CD4-positive, alpha-beta T cell (primary cell): ENCODE data around the gene PHF12. TPM values are rescaled to one million over a fixed set of nuclear protein-coding genes. Genes with fewer than 3 reads are reported as not detected.

Experiments
- ATAC-seq: fragments of 200-7000 bp; cut with Tn5 transposase; one replicate; pipeline ENCODE4 v1.10.0; 2022; ENCODE audit warnings: mild to moderate bottlenecking; ENCODE audit not compliant: poor library complexity
- CTCF ChIA-PET: fragments of 350-600 bp; sonication (Branson Sonifier 250); formaldehyde crosslinking; loops from one replicate; lab custom pipeline; 2021; ENCODE audit warnings: antibody characterized with exemption, inconsistent platforms; lab: Charles Lee
- POLR2A ChIA-PET: fragments of 350-600 bp; sonication (Branson Sonifier 250); formaldehyde crosslinking; loops from one replicate; lab custom pipeline; 2021; ENCODE audit warnings: antibody characterized with exemption, inconsistent platforms; lab: Charles Lee
- DNase-seq, 14 experiments: peaks; one replicate each; pipeline ENCODE4 v3.0.0-alpha.2; 2013 to 2020; ENCODE audit warnings: mixed read lengths in 2 of 14
- H3K27ac ChIP-seq, 2 donors: one replicate each; pipeline versions ENCODE4 v1.5.1 to v1.7.0; 2013; ENCODE audit warnings: low read length in 2 of 2, low read depth in 1 of 2, mild to moderate bottlenecking in 1 of 2
- H3K27me3 ChIP-seq, 2 experiments: 1 replicate in 1 of 2; 2 replicates in 1 of 2; pipeline versions ENCODE4 v1.6.1 to v1.7.0; 2013; ENCODE audit warnings: low read length in 2 of 2, control low read depth in 1 of 2, mild to moderate bottlenecking in 1 of 2, moderate library complexity in 1 of 2; ENCODE audit not compliant: insufficient read depth in 2 of 2, control insufficient read depth in 1 of 2
- H3K36me3 ChIP-seq: one replicate; pipeline ENCODE4 v1.6.1; 2013; ENCODE audit warnings: low read length, control low read depth; ENCODE audit not compliant: insufficient read depth
- H3K4me1 ChIP-seq: one replicate; pipeline ENCODE4 v1.6.1; 2013; ENCODE audit warnings: low read length, control low read depth; ENCODE audit not compliant: insufficient read depth
- H3K4me3 ChIP-seq: one replicate; pipeline ENCODE4 v1.5.1; 2013; ENCODE audit warnings: mild to moderate bottlenecking, low read length, moderate library complexity
- H3K9me3 ChIP-seq, 2 experiments: 1 replicate in 1 of 2; 2 replicates in 1 of 2; pipeline versions ENCODE4 v1.6.1 to v1.7.0; 2013; ENCODE audit warnings: low read length in 2 of 2, mild to moderate bottlenecking in 2 of 2, control low read depth in 1 of 2, moderate library complexity in 1 of 2; ENCODE audit not compliant: control insufficient read depth in 1 of 2, insufficient read depth in 1 of 2
- H3K27ac Mint-ChIP-seq: one replicate; pipeline ENCODE4 v1.8.0; 2020; ENCODE audit warnings: mixed read lengths
- H3K27me3 Mint-ChIP-seq: one replicate; pipeline ENCODE4 v1.8.0; 2021; ENCODE audit warnings: mixed read lengths
- H3K36me3 Mint-ChIP-seq: one replicate; pipeline ENCODE4 v1.8.0; 2021; ENCODE audit warnings: low read depth, mixed read lengths
- H3K4me1 Mint-ChIP-seq: one replicate; pipeline ENCODE4 v1.8.0; 2021; ENCODE audit warnings: low read depth, mixed read lengths
- H3K4me3 Mint-ChIP-seq: one replicate; pipeline ENCODE4 v1.8.0; 2020; ENCODE audit warnings: mild to moderate bottlenecking, mixed read lengths
- H3K9me3 Mint-ChIP-seq: one replicate; pipeline ENCODE4 v1.8.0; 2020; ENCODE audit warnings: mixed read lengths
- CTCF ChIP-seq: fragments of 200-600 bp; IDR thresholded peaks from one replicate; pipeline ENCODE4 v1.8.0; 2022; ENCODE audit warnings: antibody characterized with exemption, mild to moderate bottlenecking
- intact Hi-C, 2 experiments: fragments of 100-400 bp; cut with DNase I in 1 of 2; cut with micrococcal nuclease in 1 of 2; formaldehyde crosslinking; loops; one replicate each; pipeline versions ENCODE4 v1.15.1 to v1.9.0; 2023 to 2025; cut with DNase I, micrococcal nuclease
- total RNA-seq, 174 experiments: library from RNA in 2 of 174; stranded (reverse) in 2 of 174; gene quantifications; one replicate each; pipeline ENCODE4 v1.2.3 and lab custom pipeline; 2021 to 2026

The PHF12 gene
- total RNA-seq, 2 experiments from 2014 or later: 232 to 247 TPM

- Histone ChIP-seq H3K27me3 (no peaks in the 10 kb centered on the region), H3K27ac (no peak overlapping the region), H3K9me3 (no peaks in the 10 kb centered on the region), H3K4me3 (no peak overlapping the region), H3K36me3 (no peaks in the 10 kb centered on the region), H3K4me1 (peaks cover 21% of the 10 kb centered on the region)
- ChIA-PET POLR2A (interaction anchor here (0.6 kb wide), 1 partner anchor 64 kb away, joined by 4 read pairs; no protein-coding TSS in a partner anchor), CTCF (interaction anchor here (1.0 kb wide), 1 partner anchor 168 kb away, joined by 3 read pairs; no protein-coding TSS in a partner anchor)
- DNase-seq: no peak
- Mint-ChIP-seq H3K36me3 (no peaks in the 10 kb centered on the region), H3K27me3 (no peaks in the 10 kb centered on the region), H3K27ac (no peak overlapping the region), H3K4me3 (no peak overlapping the region), H3K4me1 (no peaks in the 10 kb centered on the region), H3K9me3 (no peaks in the 10 kb centered on the region)
- ATAC-seq: no peak
- no peak for TF ChIP-seq CTCF
- intact Hi-C loops: loop anchor here in 1 of 2 experiments (10.0 kb wide), 2 partner anchors 381 to 629 kb away; partner anchors contain the start of genes ALDOC, GIT1 and PIGS
These were observed 4.8 kb upstream of the PHF12 start for GRCh38 chr17:28956112-28956511.

DNA sequence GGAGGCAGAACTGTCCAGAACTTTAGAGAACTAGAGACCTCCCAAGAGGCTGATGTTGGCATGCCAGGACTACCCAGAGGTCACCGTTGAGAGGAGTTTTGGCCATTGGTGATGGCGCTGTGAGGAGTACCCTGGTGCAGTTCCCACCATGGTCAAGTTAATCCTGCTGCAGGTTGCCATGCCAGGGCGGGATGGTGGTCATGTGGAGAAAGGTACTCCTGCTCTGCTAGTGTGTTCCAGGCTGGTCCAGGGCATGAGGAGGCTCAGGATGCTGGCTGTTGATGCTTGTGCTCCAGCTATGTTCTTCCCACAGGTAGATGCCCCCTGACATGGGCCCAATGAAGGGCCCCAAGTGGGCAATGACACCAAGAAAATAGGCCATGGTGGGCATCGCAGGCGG is 4.1 kb upstream of the PHF12 start:
- H3K27me3 Mint-ChIP-seq: no peaks in the 10 kb centered on the region
- DNase-seq (no peak), ATAC-seq (no peak)
- ChIA-PET POLR2A (interaction anchor here (0.6 kb wide), 1 partner anchor 63 kb away, joined by 4 read pairs; no protein-coding TSS in a partner anchor), CTCF (no interaction called here)
- no peak overlapping the region for H3K4me3 Mint-ChIP-seq
- no peaks in the 10 kb centered on the region for H3K27me3 ChIP-seq
- H3K4me1 ChIP-seq: peaks cover 21% of the 10 kb centered on the region
- no peaks in the 10 kb centered on the region for H3K4me1 Mint-ChIP-seq
- H3K36me3 Mint-ChIP-seq: peaks cover 3% of the 10 kb centered on the region
- H3K9me3 ChIP-seq: no peaks in the 10 kb centered on the region
- no peaks in the 10 kb centered on the region for H3K9me3 Mint-ChIP-seq
- intact Hi-C loops: loop anchor here in 1 of 2 experiments (10.0 kb wide), 2 partner anchors 381 to 629 kb away; partner anchors contain the start of genes ALDOC, GIT1 and PIGS
- no peak for TF ChIP-seq CTCF
- H3K4me3 ChIP-seq: no peak overlapping the region
- no peak overlapping the region for H3K27ac ChIP-seq
- H3K36me3 ChIP-seq: no peaks in the 10 kb centered on the region
- H3K27ac Mint-ChIP-seq: no peak overlapping the region

DNA sequence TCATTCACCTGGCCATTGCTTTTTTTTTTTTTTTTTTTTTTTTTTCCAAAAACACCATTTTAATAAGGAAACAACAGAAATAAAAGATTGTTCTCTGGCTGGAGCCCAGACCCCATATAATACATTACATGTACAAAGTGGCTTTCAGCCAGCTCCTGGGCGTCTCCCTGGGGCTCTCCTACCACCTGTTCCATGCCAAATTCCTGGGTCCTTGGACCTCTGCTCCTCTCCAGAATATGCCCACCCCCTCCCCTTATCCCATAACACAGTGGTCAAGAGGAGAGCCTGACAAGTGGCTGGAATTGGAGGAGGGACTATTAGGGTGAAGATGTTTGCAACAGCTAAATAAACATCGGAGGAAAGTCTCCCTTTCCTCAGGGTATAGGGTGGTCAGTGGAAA is 3.6 kb upstream of the PHF12 start:
- intact Hi-C loops: loop anchor here in 1 of 2 experiments (5.0 to 10.0 kb wide), 8 partner anchors 38 to 630 kb away; partner anchors contain the start of genes ALDOC, BLTP2, ERAL1 and GIT1
- no peak for ATAC-seq
- Mint-ChIP-seq H3K4me1 (no peaks in the 10 kb centered on the region), H3K9me3 (no peaks in the 10 kb centered on the region), H3K27me3 (no peaks in the 10 kb centered on the region), H3K36me3 (peaks cover 7% of the 10 kb centered on the region), H3K27ac (no peak overlapping the region), H3K4me3 (no peak overlapping the region)
- Histone ChIP-seq H3K4me1 (peaks cover 21% of the 10 kb centered on the region), H3K27ac (no peak overlapping the region), H3K9me3 (no peaks in the 10 kb centered on the region), H3K27me3 (no peaks in the 10 kb centered on the region), H3K36me3 (no peaks in the 10 kb centered on the region), H3K4me3 (no peak overlapping the region)
- POLR2A ChIA-PET: no interaction called here
- no peak for DNase-seq
- CTCF ChIA-PET: no interaction called here
- no peak for TF ChIP-seq CTCF
